OCI-LY3 (cell line): ENCODE results near the gene ABCA2.

Source experiments
- CTCF ChIP-seq: fragments of 200-600, 300-600 bp; sonication (generic); IDR thresholded peaks from 2 replicates; pipeline ENCODE4 v1.5.1; 2014; ENCODE audit warnings: antibody characterized with exemption, low read length, low read depth
- EZH2phosphoT487 ChIP-seq: fragments of 200-600 bp; shearing (Covaris generic); IDR thresholded peaks from 2 replicates; pipeline ENCODE4 v1.6.1; 2018; ENCODE audit warnings: antibody characterized with exemption, mixed run types, low read depth

- no peak for TF ChIP-seq CTCF
- no peak for TF ChIP-seq EZH2phosphoT487
Measured at GRCh38 chr9:137065336-137065967, 37.4 kb upstream of the ABCA2 start.
